K562 (cell line): ENCODE results near the gene SLC26A8. TPM values are rescaled to one million over a fixed set of nuclear protein-coding genes. Genes with fewer than 3 reads are reported as not detected.

ENCODE experiments used
- ARID1B ChIP-seq: fragments of 450-650 bp; IDR thresholded peaks from 2 replicates; pipeline ENCODE4 v1.6.1; 2016; ENCODE audit warnings: antibody characterized with exemption, mild to moderate bottlenecking, inconsistent platforms
- GTF2E2 ChIP-seq: fragments of 200-800 bp; sonication (Bioruptor generic); IDR thresholded peaks from 2 replicates; pipeline ENCODE4 v1.6.1; 2016; ENCODE audit warnings: missing genetic modification characterization, missing compliant biosample characterization
- HDAC1 ChIP-seq, 2 experiments: fragments of 450-650 bp; IDR thresholded peaks; 2 replicates each; pipeline ENCODE4 v1.6.1; 2016 to 2017; ENCODE audit warnings: inconsistent platforms in 1 of 2, mild to moderate bottlenecking in 1 of 2, moderate library complexity in 1 of 2
- RFX7 ChIP-seq: fragments of 250-450 bp; sonication (Bioruptor Pico); IDR thresholded peaks from 2 replicates; pipeline ENCODE4 v1.5.1; 2021; ENCODE audit warnings: mild to moderate bottlenecking
- RUNX1 ChIP-seq: sonication (generic); IDR thresholded peaks from 2 replicates; pipeline ENCODE4 v1.6.1; 2016; ENCODE audit warnings: antibody characterized with exemption, low read depth
- SAFB ChIP-seq: fragments of 200-400 bp; formaldehyde crosslinking; IDR thresholded peaks from 2 replicates; pipeline ENCODE4 v1.6.1; 2017; ENCODE audit warnings: low read depth, low read length, borderline replicate concordance
- TAF15 ChIP-seq: fragments of 200-400 bp; formaldehyde crosslinking; IDR thresholded peaks from 2 replicates; pipeline ENCODE4 v1.6.1; 2017; ENCODE audit warnings: mild to moderate bottlenecking, low read depth, low read length, moderate library complexity
- TRIM28 ChIP-seq: fragments of 450-650 bp; IDR thresholded peaks from 2 replicates; pipeline ENCODE4 v1.6.1; 2017
- TSC22D4 ChIP-seq: fragments of 450-650 bp; IDR thresholded peaks from 2 replicates; pipeline ENCODE4 v1.6.1; 2016; ENCODE audit warnings: missing genetic modification characterization, missing biosample characterization, control low read depth
- WHSC1 ChIP-seq: IDR thresholded peaks from one replicate; pipeline ENCODE4 v1.6.1; 2012; ENCODE audit warnings: low read length, control low read depth, inconsistent platforms
- ZSCAN32 ChIP-seq: fragments of 450-650 bp; formaldehyde crosslinking; IDR thresholded peaks from 2 replicates; pipeline ENCODE4 v1.4.0; 2020; ENCODE audit warnings: mild to moderate bottlenecking, moderate library complexity
- polyA plus RNA-seq, 8 experiments: library from polyadenylated mRNA; depleted of rRNA in 4 of 8; stranded (reverse) in 5 of 8; unstranded in 3 of 8; fragments of >200 nt; fragmentation: Nextera tagmentation in 2 of 8; fragmentation: Illumina TruSeq in 1 of 8; extraction: Ambion mirVana in 2 of 8; extraction: Trizol in 1 of 8; gene quantifications; 2 replicates each; pipeline versions ENCODE4 v1.2.1 to v1.2.3, GENCODE V29; 2011 to 2014; ENCODE audit warnings: inconsistent platforms in 1 of 8, missing spikeins in 1 of 8
- total RNA-seq, 7 experiments: library from RNA; depleted of rRNA in 6 of 7; stranded (reverse); fragments of >200 nt in 6 of 7; fragmentation: Illumina TruSeq in 2 of 7; extraction: Trizol in 2 of 7; gene quantifications; 2 replicates each; pipeline versions ENCODE4 v1.2.1 to v1.2.3, GENCODE V29; 2011 to 2021; ENCODE audit warnings: low replicate concordance in 1 of 7
- TF ChIP-seq, protein P1 (sequence below): fragments of 200-800 bp; sonication (Bioruptor generic); IDR thresholded peaks from 2 replicates; pipeline ENCODE4 v1.6.1; 2016; ENCODE audit warnings: missing genetic modification characterization, missing compliant biosample characterization
- TF ChIP-seq, protein P2 (sequence below): fragments of 450-650 bp; IDR thresholded peaks from one replicate; pipeline ENCODE4 v1.6.1; 2018; ENCODE audit warnings: mild to moderate bottlenecking, moderate library complexity; ENCODE audit not compliant: partially characterized antibody
- TF ChIP-seq, protein P3 (sequence below): fragments of 450-650 bp; IDR thresholded peaks from 2 replicates; pipeline ENCODE4 v1.6.1; 2018; ENCODE audit not compliant: partially characterized antibody

Gene SLC26A8
- total and polyA plus RNA-seq, 9 of the 15 experiments (the other 6 are each of a cell fraction or from before 2014, with no cell fraction given), result not detected

DNA sequence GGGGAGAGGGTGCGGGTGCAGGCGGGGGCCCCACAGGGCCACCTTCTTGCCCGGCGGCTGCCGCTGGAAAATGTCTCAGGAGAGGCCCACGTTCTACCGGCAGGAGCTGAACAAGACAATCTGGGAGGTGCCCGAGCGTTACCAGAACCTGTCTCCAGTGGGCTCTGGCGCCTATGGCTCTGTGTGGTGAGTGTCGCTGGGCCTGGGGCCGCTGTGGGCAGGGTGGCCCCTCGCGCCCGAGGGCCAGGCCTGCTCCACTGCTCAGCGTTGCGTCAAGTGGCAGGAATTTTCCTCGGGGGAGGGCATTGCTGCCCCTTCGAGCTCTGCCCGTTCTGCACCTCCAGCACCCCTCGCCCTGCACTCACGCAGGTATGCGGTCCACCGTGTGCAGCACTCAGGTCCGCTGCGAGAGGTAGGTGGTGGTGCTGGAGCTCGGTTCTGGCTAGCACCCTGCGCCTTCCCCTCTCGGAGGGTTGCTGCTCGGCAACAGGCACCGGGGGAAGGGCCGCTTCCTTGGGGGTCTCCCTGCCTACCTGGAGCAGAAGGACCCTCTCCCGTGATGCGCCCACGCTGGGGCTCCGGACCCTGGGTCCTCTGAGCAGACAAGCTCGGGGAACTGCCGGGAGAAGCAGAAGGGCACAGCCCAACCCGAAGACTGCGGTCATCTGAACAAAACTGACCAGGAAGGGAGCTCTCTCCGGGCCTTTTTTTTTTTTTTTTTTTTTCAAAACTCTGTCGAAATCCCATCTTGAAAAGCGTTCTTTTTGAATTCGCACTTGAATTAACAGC lies 3.8 kb upstream of the SLC26A8 start (continued):
- TF ChIP-seq, protein P1, sequence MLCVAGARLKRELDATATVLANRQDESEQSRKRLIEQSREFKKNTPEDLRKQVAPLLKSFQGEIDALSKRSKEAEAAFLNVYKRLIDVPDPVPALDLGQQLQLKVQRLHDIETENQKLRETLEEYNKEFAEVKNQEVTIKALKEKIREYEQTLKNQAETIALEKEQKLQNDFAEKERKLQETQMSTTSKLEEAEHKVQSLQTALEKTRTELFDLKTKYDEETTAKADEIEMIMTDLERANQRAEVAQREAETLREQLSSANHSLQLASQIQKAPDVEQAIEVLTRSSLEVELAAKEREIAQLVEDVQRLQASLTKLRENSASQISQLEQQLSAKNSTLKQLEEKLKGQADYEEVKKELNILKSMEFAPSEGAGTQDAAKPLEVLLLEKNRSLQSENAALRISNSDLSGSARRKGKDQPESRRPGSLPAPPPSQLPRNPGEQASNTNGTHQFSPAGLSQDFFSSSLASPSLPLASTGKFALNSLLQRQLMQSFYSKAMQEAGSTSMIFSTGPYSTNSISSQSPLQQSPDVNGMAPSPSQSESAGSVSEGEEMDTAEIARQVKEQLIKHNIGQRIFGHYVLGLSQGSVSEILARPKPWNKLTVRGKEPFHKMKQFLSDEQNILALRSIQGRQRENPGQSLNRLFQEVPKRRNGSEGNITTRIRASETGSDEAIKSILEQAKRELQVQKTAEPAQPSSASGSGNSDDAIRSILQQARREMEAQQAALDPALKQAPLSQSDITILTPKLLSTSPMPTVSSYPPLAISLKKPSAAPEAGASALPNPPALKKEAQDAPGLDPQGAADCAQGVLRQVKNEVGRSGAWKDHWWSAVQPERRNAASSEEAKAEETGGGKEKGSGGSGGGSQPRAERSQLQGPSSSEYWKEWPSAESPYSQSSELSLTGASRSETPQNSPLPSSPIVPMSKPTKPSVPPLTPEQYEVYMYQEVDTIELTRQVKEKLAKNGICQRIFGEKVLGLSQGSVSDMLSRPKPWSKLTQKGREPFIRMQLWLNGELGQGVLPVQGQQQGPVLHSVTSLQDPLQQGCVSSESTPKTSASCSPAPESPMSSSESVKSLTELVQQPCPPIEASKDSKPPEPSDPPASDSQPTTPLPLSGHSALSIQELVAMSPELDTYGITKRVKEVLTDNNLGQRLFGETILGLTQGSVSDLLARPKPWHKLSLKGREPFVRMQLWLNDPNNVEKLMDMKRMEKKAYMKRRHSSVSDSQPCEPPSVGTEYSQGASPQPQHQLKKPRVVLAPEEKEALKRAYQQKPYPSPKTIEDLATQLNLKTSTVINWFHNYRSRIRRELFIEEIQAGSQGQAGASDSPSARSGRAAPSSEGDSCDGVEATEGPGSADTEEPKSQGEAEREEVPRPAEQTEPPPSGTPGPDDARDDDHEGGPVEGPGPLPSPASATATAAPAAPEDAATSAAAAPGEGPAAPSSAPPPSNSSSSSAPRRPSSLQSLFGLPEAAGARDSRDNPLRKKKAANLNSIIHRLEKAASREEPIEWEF, result no peak
- TF ChIP-seq, protein P2, sequence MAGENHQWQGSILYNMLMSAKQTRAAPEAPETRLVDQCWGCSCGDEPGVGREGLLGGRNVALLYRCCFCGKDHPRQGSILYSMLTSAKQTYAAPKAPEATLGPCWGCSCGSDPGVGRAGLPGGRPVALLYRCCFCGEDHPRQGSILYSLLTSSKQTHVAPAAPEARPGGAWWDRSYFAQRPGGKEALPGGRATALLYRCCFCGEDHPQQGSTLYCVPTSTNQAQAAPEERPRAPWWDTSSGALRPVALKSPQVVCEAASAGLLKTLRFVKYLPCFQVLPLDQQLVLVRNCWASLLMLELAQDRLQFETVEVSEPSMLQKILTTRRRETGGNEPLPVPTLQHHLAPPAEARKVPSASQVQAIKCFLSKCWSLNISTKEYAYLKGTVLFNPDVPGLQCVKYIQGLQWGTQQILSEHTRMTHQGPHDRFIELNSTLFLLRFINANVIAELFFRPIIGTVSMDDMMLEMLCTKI, result no peak
- TF ChIP-seq TSC22D4 (tag), result no peak
- no peak for TF ChIP-seq ARID1B
- no peak for TF ChIP-seq WHSC1
- no peak for TF ChIP-seq RFX7 (CRISPR knock-in tag)
- TF ChIP-seq HDAC1 (IDR thresholded peaks at IDR 0.05), result peak in 1 of 2 experiments; percentile 21; a peak in 2 of 4 replicates
- TF ChIP-seq ZSCAN32 (CRISPR knock-in tag), result no peak
- TF ChIP-seq TAF15, result no peak
- peak; percentile 19; the same call in 1 of the 2 replicates for TF ChIP-seq GTF2E2
- no peak for TF ChIP-seq SAFB
- TF ChIP-seq TRIM28, result no peak
- TF ChIP-seq RUNX1, result no peak; the same call in 1 of the 2 replicates
- TF ChIP-seq, protein P3, sequence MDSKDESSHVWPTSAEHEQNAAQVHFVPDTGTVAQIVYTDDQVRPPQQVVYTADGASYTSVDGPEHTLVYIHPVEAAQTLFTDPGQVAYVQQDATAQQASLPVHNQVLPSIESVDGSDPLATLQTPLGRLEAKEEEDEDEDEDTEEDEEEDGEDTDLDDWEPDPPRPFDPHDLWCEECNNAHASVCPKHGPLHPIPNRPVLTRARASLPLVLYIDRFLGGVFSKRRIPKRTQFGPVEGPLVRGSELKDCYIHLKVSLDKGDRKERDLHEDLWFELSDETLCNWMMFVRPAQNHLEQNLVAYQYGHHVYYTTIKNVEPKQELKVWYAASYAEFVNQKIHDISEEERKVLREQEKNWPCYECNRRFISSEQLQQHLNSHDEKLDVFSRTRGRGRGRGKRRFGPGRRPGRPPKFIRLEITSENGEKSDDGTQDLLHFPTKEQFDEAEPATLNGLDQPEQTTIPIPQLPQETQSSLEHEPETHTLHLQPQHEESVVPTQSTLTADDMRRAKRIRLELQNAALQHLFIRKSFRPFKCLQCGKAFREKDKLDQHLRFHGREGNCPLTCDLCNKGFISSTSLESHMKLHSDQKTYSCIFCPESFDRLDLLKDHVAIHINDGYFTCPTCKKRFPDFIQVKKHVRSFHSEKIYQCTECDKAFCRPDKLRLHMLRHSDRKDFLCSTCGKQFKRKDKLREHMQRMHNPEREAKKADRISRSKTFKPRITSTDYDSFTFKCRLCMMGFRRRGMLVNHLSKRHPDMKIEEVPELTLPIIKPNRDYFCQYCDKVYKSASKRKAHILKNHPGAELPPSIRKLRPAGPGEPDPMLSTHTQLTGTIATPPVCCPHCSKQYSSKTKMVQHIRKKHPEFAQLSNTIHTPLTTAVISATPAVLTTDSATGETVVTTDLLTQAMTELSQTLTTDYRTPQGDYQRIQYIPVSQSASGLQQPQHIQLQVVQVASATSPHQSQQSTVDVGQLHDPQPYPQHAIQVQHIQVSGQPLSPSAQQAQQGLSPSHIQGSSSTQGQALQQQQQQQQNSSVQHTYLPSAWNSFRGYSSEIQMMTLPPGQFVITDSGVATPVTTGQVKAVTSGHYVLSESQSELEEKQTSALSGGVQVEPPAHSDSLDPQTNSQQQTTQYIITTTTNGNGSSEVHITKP, result no peak
